CD4-positive, alpha-beta T cell treated with Interleukin-17A for 1 hour (primary cell): ENCODE measurements around the gene SLC6A1.

Experiments
- DNase-seq: peaks from one replicate; pipeline ENCODE4 v3.0.0-alpha.2; 2020

SLC6A1 gene

DNA sequence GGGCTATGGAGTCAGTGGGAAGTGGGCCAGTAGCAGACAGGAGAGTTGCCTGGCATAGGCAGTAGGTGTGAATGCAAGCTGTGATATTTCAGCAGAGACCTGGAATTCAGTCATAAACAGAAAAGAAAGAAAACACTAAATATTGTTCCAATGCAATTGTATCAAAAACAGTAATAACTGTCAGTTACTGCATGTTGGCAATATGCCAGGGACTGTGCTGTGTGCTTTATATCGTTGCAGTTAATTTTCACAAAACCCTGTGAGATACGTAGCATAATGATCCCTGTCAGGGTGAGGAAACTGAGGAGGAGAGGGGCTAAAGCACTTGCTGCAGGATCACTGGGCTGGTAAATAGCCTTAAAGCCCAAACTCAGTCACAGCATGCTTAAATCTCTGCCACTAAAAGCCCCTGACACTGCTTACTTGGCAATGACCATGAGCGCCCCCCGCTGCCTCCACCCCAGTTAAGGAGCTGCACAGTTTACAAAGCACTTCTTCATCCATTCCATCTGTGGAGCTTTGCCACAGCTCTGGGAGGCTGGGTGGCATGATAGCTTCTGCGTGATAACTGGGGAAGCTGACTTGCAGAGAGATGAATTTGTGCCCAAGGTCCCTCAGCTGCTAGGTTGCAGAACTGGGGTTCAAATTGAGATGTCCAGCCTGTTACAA, 3.9 kb downstream of the SLC6A1 start:
- no peak for DNase-seq

DNA sequence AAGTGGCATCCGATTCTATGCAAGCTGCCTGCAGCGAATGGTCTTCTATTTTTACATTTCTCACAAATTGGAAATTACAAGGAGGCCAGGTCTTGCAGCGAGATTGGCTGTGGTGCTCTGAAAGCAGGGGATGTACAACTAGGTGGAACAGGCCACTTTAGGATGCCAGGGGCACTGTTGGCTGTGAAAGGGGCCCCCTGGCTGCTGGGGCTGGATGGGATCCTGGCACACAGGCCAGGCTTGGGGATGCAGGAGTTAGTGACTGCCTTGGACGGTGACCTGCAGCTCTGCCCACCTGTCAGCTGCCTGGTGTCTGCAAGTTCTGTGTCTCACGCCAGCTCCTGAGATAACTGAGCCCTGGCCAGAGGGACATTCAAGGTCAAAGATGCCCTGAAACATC, 4.6 kb downstream of the SLC6A1 start:
- DNase-seq: no peak

DNA sequence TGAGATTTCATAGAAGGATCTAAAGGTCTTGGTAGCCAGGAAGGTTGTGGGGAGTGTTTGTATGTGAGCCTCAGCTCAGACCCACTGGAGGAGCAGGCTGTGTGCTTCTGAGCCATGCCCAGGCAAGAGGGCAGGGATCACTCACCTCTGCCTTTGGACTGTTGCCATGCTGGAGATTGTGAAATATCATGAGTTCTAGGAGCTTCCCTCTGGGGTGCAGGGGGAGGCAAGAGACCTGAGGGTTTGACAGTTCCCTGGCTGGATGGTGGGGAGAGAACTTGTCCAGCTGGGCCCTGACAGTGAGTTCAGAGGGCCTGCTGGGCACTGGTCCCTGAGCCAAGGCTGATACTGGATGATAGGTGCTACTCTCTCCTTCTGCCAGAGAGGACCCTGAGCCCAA, 6.0 kb downstream of the SLC6A1 start:
- DNase-seq: no peak

DNA sequence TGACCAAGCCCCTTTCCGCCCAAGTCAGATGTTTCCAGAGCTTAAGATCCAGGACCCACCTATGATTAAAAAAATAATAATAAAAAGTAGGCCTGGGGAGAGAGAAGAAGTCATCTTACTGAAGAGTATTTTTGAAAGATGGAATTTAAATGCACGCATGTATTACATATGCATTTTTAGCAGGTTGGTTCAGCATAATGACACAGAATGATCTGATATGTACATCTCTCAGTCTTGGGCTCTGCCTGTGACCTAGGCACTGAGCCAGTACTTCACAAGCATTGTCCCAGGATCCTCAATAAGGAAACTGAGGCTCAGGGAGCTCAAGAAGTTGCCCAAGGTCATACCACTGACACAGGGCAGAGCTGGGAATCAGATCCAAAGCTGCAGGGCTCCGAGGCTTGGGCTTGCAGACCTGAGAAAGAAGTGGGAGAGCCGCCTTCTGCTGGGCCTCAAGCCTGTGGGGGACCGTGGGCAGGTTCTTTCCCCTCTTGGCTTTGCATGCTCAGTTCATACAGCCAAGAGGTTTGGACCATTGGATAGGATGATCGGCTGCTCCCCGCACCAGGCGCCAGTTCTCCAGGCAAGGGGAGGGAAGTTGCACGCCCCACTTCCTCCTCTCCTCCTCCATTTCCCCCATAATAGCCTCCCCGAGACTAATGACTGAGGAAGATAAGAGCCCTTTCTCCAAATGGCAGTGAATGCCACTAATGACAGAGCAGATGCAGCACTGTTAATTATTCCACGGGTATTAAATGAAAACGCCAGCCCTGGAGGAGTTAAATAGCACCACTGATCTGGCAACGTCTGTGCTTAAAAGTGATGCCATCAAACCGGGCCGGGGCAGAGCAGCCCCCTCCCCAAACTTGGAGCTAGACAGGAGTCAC, 6.9 kb downstream of the SLC6A1 start:
- DNase-seq: no peak

DNA sequence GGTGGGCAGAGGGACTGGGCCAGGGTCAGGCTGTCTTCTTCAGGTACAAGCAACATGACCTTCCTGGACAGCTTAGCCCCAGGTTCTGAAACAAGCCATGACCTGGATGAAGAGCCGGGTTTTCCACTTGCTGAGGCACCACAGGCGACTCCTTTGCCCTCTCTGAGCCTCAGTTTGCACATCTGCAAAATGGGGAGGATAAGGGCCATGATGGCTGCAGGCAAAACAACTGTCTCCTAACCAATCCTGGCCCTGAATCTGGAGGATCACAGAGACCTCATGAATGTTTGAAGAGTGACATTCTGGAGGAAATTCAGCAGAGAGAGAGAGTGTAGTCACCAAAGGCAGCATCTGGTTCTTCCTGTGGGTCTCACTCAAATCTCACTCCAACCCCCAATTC, 8.0 kb downstream of the SLC6A1 start:
- DNase-seq: no peak

DNA sequence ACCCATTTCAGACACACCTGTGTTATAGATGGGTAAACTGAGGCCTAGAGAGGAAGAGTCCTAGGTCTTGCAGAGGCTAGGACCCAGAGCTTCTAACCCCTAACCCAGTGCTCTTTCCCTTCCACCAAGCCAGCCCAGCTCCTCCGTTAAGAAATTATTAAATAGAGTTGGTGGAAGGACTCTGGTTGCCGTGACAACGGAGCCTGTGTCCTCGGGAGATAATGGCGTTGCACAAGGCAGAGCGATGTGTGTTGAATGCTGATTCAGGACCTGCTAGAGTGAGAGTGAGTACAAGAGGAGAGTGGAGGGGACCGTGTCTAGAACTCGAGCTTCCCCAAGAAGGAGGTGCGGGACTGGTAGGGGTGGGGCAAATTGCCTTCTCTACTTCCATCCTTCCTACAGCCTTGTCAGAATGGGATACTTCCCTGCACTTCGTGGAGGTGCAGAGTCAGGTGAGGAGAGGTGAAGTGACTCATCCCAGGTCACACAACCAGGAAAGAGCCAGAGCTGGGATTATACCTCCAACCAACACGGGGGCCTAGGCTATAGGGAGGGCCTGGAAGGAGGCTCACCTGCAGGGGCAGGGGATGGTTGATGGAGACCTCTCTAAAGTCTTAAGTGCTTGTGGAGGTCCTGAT, 8.6 kb downstream of the SLC6A1 start:
- DNase-seq: no peak

DNA sequence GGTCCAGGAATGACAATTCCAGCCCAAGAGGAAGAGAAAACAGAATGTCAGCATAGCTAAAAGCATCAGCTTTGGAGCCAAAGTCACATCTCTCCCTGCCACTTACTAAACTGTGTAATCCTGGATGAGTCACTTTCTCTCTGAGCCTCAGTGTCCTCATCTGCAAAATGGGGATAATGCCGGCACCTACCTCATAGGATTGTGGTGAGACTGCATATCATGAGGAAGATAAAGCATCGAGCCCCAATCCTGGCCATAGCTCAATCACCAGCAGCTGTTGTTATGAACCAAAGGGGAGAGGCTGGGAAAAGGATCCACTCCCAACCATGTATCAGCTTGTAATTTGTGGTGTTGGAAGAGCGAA, 9.1 kb downstream of the SLC6A1 start:
- no peak for DNase-seq

DNA sequence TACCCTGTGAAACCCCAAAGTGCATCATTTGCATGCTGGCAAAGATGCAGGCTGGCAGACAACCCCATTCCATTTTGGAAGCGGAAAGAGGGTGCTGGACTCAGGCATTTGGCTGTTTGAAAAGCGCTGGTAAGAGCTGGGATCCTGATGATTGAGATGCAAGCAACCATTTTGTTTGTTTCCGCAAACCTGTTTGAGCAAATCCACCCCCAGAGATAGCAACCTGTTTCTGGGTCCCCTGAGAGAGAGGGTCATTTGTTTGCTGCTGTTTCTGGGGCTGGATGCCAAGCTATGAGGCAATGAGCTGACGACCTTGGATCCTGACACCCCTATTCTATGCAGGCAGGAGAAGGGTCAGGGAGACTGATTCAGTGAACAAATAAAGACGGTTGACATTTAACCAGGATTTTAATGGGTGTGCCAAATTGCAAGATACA, 9.8 kb downstream of the SLC6A1 start:
- DNase-seq: no peak

DNA sequence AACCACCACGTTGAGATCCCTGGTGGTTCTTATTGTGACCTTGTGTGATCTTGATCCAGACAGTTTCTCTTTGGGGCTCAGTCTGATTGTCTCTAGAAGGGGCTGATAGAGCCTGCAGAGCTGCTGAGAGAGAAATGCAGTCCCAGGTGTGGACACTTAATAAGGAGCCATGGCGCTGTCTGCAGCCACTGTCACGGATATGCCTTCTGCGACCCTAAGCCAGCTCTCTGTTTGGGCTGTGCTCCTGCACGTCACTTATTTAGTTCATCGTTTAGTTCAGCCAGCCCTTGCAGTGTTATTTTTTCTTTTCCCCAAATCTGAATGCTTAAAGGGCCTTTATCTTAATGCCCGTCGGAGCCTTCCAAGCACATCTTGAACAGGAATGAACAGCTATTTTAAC, 12.0 kb downstream of the SLC6A1 start:
- DNase-seq: no peak

DNA sequence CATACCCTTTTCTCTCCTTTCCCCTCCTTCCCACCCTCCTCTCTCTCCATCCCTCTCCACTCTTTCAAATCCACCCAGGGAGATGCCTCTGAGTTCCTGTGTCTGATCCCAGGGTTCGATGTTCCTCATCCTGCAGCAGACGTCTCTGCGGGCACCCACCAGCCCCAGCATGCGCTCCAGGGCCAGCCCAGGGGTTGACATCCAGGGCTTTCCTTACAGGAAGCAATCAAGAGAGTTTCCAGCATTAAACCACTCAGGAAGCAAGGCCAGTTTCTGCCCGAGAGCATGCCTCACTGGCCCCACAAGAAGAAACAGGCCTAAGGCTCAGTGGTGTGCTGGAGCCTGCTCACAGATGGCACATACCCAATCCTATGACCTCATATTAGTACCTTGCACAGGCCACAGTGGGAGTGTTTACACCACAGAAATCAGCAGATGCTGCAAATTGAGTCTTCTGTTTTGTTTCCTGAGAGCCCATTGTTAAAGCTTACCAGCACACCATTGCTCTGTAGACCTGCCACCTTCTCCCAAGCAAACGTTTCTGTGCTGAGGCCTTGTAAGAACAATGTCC, 13.2 kb downstream of the SLC6A1 start:
- DNase-seq: no peak

DNA sequence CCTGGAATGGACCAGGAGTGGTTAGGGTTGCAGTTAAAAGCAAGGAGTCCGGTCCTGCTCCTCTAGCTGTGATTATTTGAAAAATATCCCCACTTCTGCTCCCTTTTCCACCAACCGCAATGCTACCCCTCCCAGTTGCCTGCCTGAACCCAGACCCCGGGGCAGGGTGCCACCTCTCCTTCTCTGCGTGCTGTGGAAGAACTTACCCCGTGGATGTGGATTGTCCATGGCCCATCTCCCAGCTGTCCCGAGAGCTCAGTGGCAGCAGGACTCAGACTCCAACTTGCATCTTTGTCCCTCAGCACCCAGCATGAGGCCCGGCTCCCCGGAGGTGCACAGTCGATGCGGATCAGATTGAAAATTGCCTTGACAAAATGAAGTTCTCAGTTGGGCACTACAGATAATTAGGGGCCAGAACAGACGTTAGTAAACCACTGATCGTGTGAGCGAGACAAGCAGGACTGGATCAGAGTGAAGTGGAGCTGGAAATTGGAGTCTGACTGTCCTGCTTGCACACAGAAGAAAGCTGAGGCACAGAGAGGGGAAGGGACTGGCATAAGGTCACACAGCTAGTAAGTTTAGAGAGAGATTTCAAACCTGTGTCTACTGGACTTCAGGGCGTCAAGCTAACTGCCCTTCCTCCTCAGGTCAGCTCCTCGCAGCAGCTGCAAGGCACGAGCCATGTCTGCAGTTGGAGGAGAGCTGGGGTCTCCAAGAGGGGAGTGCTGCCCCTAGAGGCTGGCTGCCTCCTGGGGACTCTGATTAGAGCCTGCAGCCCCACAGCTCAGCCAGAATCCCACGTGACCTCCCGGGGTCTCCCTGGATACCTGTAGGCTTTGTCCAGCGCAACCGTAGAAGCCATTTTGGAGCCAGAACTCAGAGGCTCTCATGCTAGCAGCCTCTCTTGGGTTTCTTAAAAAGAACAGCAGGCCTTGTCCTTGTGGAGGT, 14.7 kb downstream of the SLC6A1 start:
- no peak for DNase-seq

DNA sequence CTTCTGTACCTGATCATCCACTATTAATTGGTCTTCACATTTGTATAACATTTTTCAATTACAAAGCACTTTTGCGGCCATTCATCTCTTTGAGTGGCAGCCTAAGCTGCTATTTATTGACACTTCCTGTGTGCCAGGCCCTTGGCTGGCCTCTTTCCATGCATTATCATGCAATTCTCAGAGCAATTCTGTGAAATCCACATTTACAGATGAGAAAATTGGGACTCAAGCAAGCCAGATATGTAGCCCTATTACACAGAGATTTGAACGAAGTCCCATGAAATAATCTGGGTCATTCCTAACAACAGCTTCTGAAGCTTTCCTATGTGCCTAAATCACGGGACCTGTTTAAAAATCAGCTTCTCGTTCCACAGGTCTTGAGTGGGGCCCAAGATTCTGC, 17.4 kb downstream of the SLC6A1 start:
- no peak for DNase-seq

DNA sequence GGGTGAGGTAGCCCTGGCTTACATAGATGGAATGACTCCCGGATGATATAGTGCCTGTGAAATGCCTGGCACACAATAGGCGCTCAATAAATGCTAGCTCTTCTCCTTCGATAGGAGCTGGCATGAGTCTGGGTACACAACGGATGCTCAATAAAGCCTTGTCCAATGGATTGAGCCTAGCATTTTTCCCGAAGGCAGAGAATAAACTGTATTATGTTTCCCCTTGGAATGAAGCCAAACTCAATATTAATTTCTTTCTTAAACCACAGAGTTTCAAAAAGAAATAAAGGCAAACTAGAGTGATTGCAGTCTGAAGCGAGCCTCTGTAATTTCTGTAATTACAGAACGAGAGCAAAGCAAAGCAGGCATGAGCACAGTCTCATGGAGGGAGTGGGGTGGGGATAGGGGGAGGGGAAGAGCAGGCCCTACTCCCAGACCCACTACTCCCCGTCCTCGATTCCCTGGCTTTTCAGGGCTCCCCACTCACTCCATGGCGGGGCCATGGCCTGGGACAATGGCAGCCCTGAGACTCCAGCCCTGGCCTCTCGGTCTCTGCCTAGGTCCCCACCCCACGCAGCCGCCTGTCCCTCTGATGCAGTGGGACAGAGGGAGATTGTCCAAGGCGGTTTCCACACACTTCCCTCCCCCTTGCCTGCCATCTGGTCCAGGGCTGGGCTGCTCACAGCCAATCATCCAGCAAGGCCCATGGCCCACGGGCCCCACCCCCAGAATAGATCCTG, 18.0 kb downstream of the SLC6A1 start:
- no peak for DNase-seq

DNA sequence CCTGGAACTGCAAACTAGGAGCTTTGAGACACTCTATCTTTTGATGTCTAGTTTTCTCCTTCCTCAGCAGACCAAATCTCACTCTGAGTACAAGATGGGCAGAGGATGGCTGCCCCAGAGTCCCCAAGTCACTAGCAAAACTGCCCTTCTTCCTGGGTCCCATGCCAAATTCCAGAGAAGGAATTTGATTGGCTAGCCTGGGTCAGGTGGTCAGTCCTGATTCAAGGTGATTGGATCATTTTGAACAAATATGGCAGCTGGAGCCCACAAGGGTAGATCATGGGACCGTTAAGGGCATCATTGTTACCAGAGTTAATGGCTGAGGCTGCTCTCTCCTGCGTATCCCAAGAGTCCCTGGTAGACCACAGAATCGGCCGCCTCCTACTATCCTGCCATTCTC, 21.7 kb downstream of the SLC6A1 start:
- no peak for DNase-seq

DNA sequence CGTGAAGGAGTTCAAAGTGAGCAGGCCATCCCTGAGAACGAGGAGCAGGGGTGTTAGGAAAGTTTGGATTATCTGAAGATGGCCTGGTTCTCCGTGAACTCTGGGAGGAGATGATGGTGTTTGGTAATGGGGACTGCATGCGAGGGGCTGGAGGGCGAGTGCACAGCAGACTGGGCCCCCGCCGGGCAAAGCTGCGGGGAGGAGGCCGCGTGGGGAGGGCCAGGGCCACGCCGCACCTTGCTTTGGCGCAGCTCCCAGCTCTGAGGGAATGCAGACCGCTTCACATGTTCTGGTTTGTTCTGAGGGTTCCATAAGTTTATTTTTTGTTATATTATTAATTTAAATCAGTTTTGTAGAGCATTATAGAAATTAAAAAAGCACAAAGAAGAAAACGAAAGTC, 22.2 kb downstream of the SLC6A1 start:
- no peak for DNase-seq

DNA sequence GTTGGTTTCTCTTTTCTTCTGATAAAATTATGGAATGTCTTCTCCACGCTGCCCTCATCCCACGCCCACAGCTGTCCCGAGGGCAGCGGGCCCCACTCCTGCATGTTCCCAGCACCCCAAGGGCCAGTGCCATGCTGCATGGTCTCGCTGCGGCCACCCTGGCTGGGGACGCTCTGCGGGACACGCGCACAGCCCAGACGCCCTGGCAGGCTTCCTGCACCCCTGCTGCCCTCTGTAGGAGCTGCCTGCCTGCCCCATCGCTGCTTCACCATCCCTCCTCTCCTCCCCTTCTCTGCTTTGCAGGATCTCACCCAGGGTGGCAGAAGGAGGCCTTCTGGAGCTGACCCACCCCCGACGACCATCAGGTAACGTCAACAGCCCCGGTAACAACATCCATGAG, 22.8 kb downstream of the SLC6A1 start:
- DNase-seq: no peak

DNA sequence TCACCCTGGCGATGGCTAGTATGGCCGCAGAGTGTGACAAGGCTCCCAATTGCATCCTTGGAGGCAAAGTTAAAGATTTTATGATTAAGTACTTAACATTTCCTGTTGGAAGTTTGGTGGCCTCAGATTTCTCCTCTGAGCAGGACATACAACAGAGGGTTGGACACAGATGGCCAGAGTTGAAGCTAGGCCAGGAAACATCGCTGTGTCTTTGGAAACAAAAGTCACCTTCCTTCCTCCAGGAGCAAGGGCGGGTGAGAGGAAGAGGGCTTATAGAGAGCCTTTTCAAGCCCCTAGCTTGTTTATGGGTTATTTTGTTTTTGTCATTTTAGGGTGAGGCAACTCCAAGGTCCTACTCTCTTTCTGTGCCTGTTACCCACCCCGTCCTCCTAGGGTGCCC, 24.2 kb downstream of the SLC6A1 start:
- DNase-seq: no peak

DNA sequence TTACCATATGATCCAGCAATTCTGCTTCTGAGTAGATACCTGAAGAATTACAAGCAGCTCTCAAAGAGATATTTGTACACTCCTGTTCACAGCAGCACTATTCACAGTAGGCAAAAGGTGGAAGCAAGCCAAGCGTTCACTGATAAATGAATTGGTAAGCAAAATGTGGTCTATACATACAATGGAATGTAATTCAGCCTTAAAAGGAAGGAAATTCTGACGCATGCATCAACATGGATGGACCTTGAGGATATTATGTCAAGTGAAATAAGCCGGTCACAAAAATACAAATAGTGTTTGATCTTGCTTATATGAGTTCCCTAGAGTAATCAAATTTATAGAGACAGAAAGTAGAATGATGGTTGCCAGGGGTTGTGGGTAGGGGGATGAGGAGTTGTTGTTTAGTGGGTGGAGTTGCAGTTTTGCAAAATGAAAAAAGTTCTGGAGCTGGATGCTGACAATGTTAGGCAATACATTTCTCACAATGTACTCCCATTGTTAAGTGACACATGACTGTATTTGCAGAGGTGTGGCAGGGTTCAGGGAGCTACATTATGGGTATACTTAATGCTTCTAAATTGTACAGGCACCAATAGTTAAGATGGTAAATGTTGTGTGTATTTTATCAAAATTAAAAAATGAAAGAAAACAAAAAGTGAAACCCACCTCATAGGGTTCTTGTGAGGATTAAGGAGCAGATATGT, 26.7 kb downstream of the SLC6A1 start:
- DNase-seq: no peak

DNA sequence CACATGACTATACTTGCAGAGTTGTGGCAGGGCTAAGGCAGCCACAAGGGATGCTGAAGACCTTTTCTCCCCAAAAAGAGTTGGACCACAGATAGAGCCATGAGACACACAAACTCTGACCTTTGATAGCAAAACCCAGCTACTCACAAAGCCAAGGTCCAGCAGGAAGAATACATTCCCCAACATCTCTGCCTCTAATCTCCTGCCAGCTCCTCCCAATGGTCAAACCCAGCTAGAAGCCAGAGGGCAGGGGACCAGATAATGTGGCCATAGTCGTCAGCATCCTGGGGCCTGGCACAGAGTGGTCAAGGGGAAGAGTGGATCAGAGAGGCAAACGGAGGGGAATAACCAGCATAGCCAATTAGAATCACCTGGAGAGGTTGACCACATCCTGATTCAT, 28.2 kb downstream of the SLC6A1 start:
- no peak for DNase-seq

DNA sequence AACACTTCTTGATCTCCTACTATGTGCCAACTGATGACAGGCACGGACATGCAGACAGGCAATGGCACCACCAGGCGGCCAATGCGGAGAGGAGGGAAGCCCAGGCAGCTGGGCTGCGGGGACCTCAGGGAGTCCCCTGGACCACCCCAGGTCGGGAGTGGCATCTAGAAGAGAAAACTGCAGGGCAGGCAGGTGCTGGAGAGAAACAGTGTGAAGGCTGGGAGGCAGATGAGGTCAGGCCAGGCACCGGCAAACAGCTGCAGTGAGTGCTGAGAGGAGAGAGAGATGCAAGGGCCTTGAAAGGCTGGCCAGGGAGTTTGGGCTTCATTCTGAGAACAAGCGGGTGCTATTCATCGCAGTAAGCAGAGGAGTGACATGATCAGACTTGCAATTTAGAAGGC, 29.1 kb downstream of the SLC6A1 start:
- DNase-seq: no peak

DNA sequence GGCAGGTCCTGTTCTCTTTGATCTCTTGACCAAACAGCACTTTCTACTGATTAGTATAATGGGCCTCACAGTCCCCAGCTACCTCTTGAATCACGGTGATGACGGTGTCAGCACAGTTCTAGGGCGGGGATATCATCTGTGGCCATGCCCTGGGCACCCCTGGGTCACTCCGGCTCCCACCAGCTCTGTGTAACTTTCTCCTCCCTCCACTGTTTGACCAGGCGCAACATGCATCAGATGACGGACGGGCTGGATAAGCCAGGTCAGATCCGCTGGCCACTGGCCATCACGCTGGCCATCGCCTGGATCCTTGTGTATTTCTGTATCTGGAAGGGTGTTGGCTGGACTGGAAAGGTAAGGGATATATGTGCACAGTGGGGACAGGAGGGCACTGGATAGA, 29.6 kb downstream of the SLC6A1 start:
- DNase-seq: no peak
